Kidney (tissue), 14 donors: ENCODE data around the gene RNF34. TPM values are rescaled to one million over a fixed set of nuclear protein-coding genes. Genes with fewer than 3 reads are reported as not detected.

Experiments
- DNase-seq, 5 donors: peaks; one replicate each; pipeline ENCODE4 v3.0.0-alpha.2; 2013 to 2020
- FAIRE-seq: peaks from 2 replicates; lab custom pipeline; 2012; peaks lifted over from hg19 to GRCh38; lab: Jason Lieb, UNC
- H3K27ac ChIP-seq, 2 donors: one replicate each; pipeline ENCODE4 v1.7.0; 2013; ENCODE audit warnings: low read depth in 2 of 2, low read length in 2 of 2, inconsistent platforms in 1 of 2
- H3K27me3 ChIP-seq: one replicate; pipeline ENCODE4 v1.7.1; 2013; ENCODE audit warnings: low read length, inconsistent platforms; ENCODE audit not compliant: control insufficient read depth, insufficient read depth
- H3K36me3 ChIP-seq, 3 donors: one replicate each; pipeline versions ENCODE4 v1.7.0 to v1.7.1; 2013; ENCODE audit warnings: low read length in 3 of 3, control low read depth in 1 of 3, inconsistent platforms in 1 of 3; ENCODE audit not compliant: insufficient read depth in 3 of 3, control insufficient read depth in 2 of 3
- H3K4me1 ChIP-seq, 3 donors: one replicate each; pipeline versions ENCODE4 v1.7.0 to v1.7.1; 2013; ENCODE audit warnings: low read length in 3 of 3, inconsistent platforms in 1 of 3, low read depth in 1 of 3; ENCODE audit not compliant: control insufficient read depth in 2 of 3, insufficient read depth in 2 of 3
- H3K4me3 ChIP-seq, 3 donors: one replicate each; pipeline versions ENCODE4 v1.7.0 to v1.8.1; 2013; ENCODE audit warnings: low read length in 3 of 3, control low read depth in 1 of 3, inconsistent platforms in 1 of 3
- H3K9ac ChIP-seq, 3 donors: one replicate each; pipeline versions ENCODE4 v1.7.0 to v1.7.1; 2013; ENCODE audit warnings: low read length in 3 of 3, control low read depth in 1 of 3, inconsistent platforms in 1 of 3
- H3K9me3 ChIP-seq, 3 donors: one replicate each; pipeline versions ENCODE4 v1.7.0 to v1.7.1; 2013; ENCODE audit warnings: low read length in 3 of 3, control low read depth in 1 of 3, inconsistent platforms in 1 of 3; ENCODE audit not compliant: control insufficient read depth in 2 of 3, insufficient read depth in 1 of 3
- intact Hi-C: fragments of 100-400 bp; cut with DNase I; formaldehyde crosslinking; loops from one replicate; pipeline ENCODE4 v1.11.1; 2022
- polyA plus RNA-seq: library from polyadenylated mRNA; stranded (reverse); fragments of 350-450 nt; fragmentation: Illumina TruSeq; extraction: RNeasy Lipid Tissue Mini Kit (QIAGEN cat#74804); gene quantifications from one replicate; pipeline ENCODE4 v1.2.3, GENCODE V29; 2014; ENCODE audit warnings: low read depth, low replicate concordance; ENCODE audit not compliant: insufficient read depth
- total RNA-seq: library from RNA; stranded (reverse); fragmentation: NEBNext Ultra II Directional; extraction: Animal tissue kit (Norgen Biotek cat#: 25700); gene quantifications from one replicate; pipeline ENCODE4 v1.2.1, GENCODE V29; 2021
- TF ChIP-seq, protein P1 (sequence below): IDR thresholded peaks from 3 replicates; pipeline ENCODE4 v1.5.1; 2012; ENCODE audit warnings: mild to moderate bottlenecking, moderate library complexity, borderline replicate concordance; ENCODE audit not compliant: insufficient read depth; ENCODE audit errors: extremely low read depth
- donor health status: control.
- donor health status: control.
- donor health status: control.
- donor health status: control.
- donor health status: control.
- donor health status: DM: yes; HTN: yes; CAD: no.
- donor health status: Normal renal cell carcinoma (clear cell type).

Gene RNF34
- total and polyA plus RNA-seq, 2 donors from 2014 or later, result 18.8 to 48.1 TPM

DNA sequence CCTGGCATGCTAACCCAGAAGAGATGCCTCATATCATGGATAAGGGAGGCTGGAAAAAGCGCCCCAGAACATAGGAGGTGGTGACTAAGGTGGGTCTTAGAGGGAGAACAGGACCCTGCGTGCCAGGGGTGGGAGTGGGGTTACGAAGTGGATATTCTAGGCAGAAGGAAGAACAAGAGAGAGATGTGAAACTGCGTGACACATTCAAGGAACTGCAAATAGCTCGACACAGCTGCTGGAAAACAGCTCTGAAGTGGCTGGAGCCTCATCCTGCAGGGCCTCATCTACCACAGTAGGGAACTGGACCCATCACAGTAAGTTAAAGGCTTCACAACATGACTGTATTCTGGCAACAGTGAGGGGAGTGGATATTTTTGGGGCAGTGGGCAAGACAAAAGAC, 61.1 kb downstream of the RNF34 start:
- H3K4me3 ChIP-seq, result no peak overlapping the region
- H3K4me1 ChIP-seq, result peaks cover 0 to 4% (median 0%) of the 10 kb centered on the region in 3 donors
- DNase-seq (peak in 1 of 5 donors; percentile 23), FAIRE-seq (no peak)
- intact Hi-C loops, result no loop called here
- H3K9me3 ChIP-seq, result no peaks in the 10 kb centered on the region
- TF ChIP-seq, protein P1, sequence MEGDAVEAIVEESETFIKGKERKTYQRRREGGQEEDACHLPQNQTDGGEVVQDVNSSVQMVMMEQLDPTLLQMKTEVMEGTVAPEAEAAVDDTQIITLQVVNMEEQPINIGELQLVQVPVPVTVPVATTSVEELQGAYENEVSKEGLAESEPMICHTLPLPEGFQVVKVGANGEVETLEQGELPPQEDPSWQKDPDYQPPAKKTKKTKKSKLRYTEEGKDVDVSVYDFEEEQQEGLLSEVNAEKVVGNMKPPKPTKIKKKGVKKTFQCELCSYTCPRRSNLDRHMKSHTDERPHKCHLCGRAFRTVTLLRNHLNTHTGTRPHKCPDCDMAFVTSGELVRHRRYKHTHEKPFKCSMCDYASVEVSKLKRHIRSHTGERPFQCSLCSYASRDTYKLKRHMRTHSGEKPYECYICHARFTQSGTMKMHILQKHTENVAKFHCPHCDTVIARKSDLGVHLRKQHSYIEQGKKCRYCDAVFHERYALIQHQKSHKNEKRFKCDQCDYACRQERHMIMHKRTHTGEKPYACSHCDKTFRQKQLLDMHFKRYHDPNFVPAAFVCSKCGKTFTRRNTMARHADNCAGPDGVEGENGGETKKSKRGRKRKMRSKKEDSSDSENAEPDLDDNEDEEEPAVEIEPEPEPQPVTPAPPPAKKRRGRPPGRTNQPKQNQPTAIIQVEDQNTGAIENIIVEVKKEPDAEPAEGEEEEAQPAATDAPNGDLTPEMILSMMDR, result no peak
- no peak overlapping the region for H3K9ac ChIP-seq
- H3K27me3 ChIP-seq, result no peaks in the 10 kb centered on the region
- no peaks in the 10 kb centered on the region for H3K36me3 ChIP-seq
- no peak overlapping the region for H3K27ac ChIP-seq

DNA sequence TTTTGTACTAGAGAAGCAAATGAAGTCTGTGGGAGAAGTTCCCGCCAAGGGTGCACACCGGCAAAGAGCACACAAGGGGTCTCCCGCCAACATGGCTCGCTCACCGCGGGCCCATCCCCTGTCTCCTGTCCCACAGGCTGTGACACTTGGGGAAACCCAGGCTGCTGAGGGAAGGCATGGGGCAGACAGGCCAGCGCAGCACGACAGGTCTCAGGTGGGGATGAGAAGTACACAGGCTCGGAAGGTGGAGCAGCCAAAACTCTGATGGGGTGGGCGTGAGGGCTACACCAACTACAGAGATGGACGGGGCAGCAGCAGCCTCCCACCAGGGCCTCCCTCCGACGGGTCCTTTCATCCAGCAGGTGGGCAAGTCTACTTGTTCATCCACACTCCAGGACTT, 64.4 kb downstream of the RNF34 start:
- Histone ChIP-seq H3K9ac (no peak overlapping the region), H3K4me1 (peaks cover 0 to 5% (median 2%) of the 10 kb centered on the region in 3 donors), H3K27me3 (no peaks in the 10 kb centered on the region), H3K36me3 (no peaks in the 10 kb centered on the region), H3K9me3 (no peaks in the 10 kb centered on the region), H3K27ac (no peak overlapping the region), H3K4me3 (no peak overlapping the region)
- intact Hi-C loops, result no loop called here
- no peak for DNase-seq
- TF ChIP-seq, protein P1, result no peak
- FAIRE-seq, result no peak

DNA sequence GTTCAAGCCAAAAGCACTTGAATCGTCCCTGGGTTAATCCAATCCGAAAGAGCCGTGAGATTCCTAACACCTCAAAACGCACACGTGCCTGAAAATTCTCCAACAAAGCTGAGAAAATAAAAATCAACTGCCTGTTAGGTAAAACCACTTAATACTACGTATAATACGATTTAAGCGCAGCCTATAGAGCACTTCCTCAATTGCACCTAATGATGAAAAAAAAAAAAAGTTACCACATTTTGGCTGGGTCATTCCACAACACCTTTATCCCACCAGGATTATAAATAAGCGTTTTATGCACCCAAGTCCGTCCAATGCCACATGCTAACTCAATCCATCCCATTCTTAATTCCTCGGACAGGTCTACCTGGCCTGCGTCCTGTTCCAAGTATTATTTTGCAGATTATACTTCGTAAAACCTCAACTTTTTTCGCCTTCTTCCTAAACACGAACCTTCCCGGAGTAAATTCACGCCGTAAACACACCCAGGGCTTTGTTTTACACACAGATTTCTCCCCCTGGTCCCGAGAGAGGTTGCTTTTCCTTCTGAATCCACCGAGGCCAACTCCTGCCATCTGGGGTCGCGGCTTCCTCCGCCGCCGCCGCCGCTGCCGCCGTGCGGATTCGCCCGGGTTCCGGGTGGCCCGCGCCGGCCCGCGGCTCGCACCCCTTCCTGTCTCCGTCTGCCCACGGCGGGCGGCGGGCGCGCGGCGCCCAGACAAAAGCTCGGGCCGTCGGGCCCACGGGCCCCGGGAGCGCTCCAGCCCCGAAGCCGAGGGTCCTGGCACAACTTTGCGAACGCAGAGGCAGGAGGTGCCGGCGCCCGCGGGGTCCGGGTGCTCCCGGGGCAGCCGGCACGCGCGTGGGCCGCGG, 66.2 kb downstream of the RNF34 start:
- peak overlapping the region; percentile 22 to 61 (median 42) for H3K9ac ChIP-seq
- DNase-seq, result no peak
- intact Hi-C loops, result no loop called here
- TF ChIP-seq, protein P1, result no peak
- H3K36me3 ChIP-seq, result no peaks in the 10 kb centered on the region
- no peak overlapping the region for H3K27ac ChIP-seq
- peak overlapping the region; percentile 59 to 76 (median 66) for H3K4me3 ChIP-seq
- no peaks in the 10 kb centered on the region for H3K27me3 ChIP-seq
- no peaks in the 10 kb centered on the region for H3K9me3 ChIP-seq
- H3K4me1 ChIP-seq, result peaks cover 0 to 5% (median 2%) of the 10 kb centered on the region in 3 donors
- FAIRE-seq, result no peak
